ENCODE data around the gene ASH1L.
A peak's percentile ranks its signal among the peaks of the same experiment; 100 is the strongest.
"Not testable (repeated sequence)": the region's sequence is repeated elsewhere in the genome, so short reads cannot be mapped to it uniquely, and the experiment has no call there.

The ASH1L gene, protein sequence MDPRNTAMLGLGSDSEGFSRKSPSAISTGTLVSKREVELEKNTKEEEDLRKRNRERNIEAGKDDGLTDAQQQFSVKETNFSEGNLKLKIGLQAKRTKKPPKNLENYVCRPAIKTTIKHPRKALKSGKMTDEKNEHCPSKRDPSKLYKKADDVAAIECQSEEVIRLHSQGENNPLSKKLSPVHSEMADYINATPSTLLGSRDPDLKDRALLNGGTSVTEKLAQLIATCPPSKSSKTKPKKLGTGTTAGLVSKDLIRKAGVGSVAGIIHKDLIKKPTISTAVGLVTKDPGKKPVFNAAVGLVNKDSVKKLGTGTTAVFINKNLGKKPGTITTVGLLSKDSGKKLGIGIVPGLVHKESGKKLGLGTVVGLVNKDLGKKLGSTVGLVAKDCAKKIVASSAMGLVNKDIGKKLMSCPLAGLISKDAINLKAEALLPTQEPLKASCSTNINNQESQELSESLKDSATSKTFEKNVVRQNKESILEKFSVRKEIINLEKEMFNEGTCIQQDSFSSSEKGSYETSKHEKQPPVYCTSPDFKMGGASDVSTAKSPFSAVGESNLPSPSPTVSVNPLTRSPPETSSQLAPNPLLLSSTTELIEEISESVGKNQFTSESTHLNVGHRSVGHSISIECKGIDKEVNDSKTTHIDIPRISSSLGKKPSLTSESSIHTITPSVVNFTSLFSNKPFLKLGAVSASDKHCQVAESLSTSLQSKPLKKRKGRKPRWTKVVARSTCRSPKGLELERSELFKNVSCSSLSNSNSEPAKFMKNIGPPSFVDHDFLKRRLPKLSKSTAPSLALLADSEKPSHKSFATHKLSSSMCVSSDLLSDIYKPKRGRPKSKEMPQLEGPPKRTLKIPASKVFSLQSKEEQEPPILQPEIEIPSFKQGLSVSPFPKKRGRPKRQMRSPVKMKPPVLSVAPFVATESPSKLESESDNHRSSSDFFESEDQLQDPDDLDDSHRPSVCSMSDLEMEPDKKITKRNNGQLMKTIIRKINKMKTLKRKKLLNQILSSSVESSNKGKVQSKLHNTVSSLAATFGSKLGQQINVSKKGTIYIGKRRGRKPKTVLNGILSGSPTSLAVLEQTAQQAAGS (N-terminal part only)

DNA sequence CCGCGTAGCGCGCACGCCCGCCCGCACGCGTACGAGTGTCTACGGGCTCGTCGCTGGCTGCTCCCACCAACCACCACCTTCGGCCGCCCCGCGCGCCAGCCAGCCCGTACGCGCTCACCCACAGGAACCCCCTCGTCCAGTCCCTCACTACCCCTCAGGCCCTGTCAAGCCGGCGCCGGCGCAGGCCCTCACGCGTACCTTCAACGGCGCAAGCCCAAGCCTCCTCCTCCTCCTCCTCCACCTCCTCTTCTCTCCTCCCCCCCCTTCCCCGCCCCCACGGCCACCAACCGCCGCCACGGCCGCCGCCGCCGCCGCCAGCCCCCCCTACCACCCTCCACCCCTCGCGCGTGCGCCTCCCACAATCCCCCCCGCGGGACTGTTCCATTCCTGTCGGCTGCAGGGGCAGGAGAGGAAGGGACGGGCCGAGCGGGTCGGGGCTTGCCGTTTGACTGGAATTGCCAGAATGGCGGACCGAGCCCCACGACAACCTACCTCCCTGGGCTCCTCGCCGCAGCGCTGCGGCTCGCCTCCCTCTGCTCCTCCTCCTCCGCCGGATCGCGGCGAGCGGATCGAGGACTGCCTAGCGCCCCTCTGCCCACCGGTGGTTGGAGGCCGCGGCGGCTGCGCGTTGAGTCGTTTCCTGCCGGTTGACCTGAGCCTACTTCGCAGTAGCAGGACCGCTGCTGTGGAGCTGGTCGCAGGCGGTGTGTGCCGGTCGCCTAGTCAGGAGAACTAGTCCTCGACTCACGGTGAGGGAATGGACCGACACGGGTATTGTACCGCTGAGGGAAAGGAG lies at the start of gene ASH1L:
TSS of gene ASH1L (minus strand) at position 223 of the 796 bp plus-strand sequence. CDS start 41,284 bp downstream, outside the sequence.
- DNase-seq (ENCODE audit: low read depth in 2 of 2) = peak; percentile 87 to 90

GRCh38 chr1:155610257-155610647 lies 47.6 kb upstream of the ASH1L start:
- DNase-seq (ENCODE audit: low read depth in 2 of 2) = not testable (repeated sequence)

DNA sequence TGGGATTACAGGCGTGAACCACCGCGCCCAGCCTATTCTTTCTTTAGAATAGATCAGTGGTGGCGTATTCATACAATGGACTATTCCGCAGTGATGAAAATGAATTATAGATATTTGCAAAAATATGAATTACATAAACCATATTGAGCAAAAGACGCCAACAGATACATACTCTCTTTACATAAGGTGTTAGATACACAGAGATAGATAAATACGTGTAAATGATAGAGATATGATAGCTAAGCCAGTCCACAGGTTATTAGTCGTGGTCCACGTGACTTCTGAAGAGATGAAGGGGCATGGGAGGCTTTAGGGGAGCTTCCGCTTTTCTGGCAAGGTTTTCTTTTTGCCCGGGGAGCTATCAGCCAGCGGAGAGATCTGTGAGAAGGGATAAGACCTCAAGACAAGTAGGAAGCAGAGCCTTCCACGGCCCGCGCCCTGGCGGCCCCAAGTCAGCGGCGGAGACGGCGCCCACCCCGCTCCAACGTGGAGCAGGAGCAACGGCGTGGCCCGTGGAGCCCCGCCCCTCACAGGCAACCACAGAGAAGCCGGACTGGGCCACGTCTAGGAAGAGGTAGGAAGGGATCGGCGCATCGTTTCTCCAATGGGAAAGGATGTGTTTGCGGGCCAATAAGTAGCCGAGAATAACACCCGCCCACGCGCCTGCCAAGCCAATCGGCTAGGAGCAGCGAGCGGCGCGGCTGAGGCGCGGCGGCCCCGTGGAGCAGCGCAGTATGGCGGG lies 47.1 kb upstream of the ASH1L start, which contains the start of gene MSTO1:
TSS of gene MSTO1 (plus strand) at position 704 of the 742 bp plus-strand sequence. CDS start at position 735, 31 bp downstream.
- DNase-seq (ENCODE audit: low read depth in 2 of 2) = peak; percentile 94 to 98

DNA sequence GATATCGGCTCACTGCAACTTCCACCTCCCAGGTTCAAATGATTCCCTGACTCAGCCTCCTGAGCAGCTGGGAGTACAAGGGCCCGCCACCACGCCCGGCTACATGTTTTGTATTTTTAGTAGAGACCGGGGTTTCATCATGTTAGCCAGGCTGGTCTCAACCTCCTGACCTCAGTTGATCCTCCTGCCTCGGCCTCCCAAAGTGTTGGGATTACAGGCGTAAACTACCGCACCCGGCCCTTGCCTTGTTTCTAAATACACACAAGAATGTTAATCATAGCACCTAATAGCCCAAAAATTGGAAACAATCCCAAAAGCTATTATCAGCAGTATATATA lies 46.3 kb upstream of the ASH1L start:
- no peak for DNase-seq (ENCODE audit: low read depth in 2 of 2)

DNA sequence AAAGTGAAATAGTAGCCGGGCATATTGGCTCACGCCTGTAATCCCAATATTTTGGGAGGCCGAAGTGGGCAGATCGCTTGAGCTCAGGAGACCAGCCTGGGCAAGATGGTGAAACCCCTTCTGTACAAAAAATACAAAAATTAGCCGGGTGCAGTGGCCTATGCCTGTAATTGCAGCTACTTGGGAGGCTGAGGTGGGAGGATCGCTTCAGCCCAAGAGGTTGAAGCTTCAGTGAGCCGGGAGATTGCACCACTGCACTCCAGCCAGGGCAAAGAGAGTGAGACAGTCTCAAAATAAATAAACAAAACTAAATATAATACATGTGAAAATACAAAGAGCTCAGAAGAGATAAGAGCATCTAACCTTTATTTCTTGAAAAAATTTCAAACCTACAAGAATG lies 45.1 kb upstream of the ASH1L start:
- no peak for DNase-seq (ENCODE audit: low read depth in 2 of 2)

- not testable (repeated sequence) for DNase-seq (ENCODE audit: low read depth in 2 of 2)
Measured at GRCh38 chr1:155599828-155600572, 37.4 kb upstream of the ASH1L start.

- no peak for DNase-seq (ENCODE audit: low read depth in 2 of 2)
Measured at GRCh38 chr1:155598842-155599331, 36.3 kb upstream of the ASH1L start.

- DNase-seq (ENCODE audit: low read depth in 2 of 2) = no peak
Measured at GRCh38 chr1:155596864-155597263, 34.3 kb upstream of the ASH1L start.

DNA sequence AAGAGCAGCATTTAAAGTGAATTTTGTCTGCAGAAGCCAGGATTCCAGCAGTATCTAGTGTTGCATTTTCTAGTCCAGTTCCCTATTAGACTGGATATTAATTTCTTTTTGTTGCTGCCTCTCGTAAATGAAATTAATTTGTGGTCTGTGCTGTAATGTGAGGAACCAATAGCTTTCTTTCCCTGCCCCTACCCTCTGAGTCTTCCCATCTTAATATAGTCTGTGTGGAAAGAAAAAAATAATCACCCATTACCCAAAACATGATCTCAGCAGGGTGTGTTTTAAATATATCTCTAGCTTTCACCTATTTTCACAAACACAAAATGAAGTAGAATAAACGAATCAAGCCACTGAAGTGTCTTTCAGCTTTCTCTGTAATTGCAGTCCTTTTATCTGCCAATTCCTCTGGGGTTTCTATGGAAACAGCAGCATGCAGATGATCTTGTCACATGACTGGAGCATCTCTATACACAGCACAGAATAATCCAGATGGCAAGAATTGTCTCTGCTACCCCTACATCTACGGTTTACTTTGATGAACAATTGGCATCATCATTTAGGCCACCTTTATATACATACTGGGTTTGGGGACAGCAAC lies 33.4 kb upstream of the ASH1L start:
- DNase-seq (ENCODE audit: low read depth in 2 of 2) = not testable (repeated sequence)

GRCh38 chr1:155591770-155592169 lies 29.2 kb upstream of the ASH1L start:
- DNase-seq (ENCODE audit: low read depth in 2 of 2) = peak in 1 of 2 donors; percentile 3

- DNase-seq (ENCODE audit: low read depth in 2 of 2) = not testable (repeated sequence)
Measured at GRCh38 chr1:155590516-155591247, 28.1 kb upstream of the ASH1L start.

GRCh38 chr1:155589282-155589681 lies 26.7 kb upstream of the ASH1L start:
- DNase-seq (ENCODE audit: low read depth in 2 of 2) = not testable (repeated sequence)

GRCh38 chr1:155583846-155584245 lies 21.2 kb upstream of the ASH1L start:
- not testable (repeated sequence) for DNase-seq (ENCODE audit: low read depth in 2 of 2)

- not testable (repeated sequence) for DNase-seq (ENCODE audit: low read depth in 2 of 2)
Measured at GRCh38 chr1:155575608-155576007, 13.0 kb upstream of the ASH1L start.

DNA sequence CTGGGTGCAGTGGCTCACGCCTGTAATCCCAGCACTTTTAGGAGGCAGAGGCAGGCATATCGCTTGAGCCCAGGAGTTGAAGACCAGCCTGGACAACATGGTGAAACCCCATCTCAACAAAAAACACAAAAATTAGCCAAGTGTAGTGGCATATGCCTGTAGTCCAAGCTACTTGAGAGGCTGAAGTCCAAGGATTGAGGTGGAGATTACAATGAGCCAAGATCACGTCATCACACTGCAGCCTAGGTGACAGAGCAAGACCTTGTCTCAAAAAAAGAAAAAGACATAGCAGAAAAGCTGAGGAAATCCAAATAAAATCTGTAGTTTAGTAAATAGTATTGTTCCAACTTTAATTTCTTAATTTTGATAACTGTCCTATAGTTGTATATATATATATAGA lies 11.5 kb upstream of the ASH1L start:
- DNase-seq (ENCODE audit: low read depth in 2 of 2) = no peak

DNA sequence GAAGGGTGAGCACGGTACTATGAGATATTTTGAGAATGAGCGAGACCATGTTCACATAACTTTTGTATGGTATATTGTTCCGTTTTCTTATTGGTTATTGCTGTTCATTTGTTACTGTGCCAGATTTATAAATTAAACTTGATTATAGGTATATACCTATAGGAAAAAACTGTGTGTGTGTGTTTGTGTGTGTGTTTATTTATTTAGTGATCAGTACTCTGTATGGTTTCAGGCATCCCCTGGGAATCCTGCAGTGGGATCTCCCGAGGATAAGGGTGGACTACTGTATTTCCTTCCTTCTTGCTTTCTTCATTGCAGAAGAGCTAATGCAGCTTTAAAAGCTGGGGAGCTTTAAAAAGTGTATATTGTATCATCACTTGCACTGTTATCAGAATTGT lies 8.0 kb upstream of the ASH1L start:
- no peak for DNase-seq (ENCODE audit: low read depth in 2 of 2)

DNA sequence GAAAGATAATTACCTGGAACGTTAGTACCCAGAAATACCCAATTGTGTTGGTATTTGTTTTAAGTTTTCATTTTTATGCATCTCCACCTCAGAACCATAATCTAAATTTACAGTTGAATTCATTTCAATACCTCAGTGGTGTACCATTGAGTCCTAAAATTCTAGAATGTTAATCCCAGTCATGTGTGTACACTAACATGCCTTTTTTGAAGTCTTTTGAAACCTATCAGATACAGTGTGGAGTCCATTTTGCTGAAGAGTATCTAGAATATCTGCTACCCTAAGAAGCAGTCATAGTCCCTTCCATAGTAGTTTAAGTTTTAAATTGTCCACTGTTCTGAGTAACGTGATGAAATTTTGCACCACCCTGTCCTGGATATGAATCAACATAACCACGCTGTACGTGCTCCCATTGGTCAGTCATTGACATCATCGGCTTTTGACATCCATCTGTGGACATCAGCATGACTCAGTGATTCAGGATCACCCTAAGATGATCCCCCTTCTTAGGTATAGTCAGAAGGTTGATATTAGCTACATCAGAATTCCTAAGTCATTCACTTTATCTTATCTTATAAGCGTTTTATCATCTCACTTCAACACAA lies 7.5 kb upstream of the ASH1L start:
- no peak for DNase-seq (ENCODE audit: low read depth in 2 of 2)

DNA sequence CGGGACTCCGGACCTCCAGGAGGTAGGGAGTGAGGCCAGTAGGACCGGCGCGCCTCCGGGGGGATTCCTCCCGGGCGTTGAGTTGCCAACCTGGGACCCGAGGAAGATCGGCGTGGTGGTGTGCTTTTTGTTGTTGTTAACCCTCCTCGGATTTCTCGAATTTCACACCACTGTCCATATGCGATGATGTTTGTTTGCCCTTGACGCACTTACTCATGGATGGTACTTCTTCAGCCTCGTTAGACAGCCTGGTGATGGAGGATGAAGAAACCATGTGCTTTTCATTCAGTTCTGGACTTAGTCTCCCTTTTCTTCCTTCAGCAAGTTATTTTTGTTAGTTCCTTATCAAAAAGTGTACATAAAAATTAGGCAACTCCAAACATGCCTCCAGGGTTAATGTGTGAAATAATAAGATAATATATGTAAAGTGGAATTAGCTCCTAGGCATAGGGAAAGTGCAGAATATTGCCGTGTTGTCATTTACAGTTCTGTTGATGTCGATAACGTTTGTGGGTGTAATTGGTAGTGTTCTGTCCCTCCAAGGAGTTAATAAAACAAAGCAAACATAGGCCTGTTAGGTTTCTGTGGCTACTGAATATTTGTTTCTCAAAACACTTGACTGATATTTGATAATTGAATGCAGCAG lies 897 bp upstream of the ASH1L start:
- not testable (repeated sequence) for DNase-seq (ENCODE audit: low read depth in 2 of 2)

Measured in stimulated activated CD8-positive, alpha-beta memory T cell treated with anti-CD3 and anti-CD28 coated beads, Interleukin-15, amount 100 ng/mL, for 48 hours (primary cell).